C1 segment of cervical spinal cord (tissue), 14 donors: Measurements from ENCODE around the gene TUFT1.

ENCODE experiments used
- DNase-seq, 14 donors: peaks; one replicate each; lab custom pipeline; 2025; lab: John Stamatoyannopoulos, UW

The TUFT1 gene

DNA sequence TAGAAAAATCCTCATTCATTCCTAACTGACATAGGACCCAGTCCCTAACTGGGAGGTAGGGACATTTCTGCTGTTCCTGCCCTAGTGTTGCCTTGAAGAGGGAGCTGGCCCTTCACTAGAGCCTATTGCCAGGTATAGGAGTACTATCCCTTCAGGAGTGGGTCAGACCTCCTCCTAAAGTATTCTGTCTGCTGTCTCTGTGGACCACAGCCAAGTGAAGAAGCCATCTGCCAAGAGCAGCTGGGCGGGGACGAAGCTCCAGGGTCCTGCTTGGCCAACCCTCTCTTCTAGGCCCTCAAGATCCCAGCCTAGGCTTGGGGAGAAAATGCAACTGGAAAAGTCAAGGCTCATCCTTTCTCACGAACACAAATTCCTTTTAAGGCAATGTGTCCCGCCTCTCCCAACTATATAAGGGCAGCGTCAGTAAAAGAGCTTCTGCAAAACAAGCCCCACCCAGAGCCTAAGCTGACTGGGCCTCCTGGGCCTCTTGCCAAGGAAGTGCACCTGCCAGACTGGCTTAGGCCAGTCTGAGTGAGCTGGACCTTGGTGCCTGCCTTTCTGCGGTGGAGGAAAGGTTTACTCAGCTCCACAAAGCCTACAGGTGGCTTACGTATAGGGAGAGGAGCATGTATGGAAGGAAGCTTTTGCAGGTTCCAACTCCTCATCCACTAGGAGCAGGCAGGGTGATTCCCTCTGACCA, 638 bp upstream of the TUFT1 start:
- DNase-seq: peak in 6 of 14 donors; percentile 26 to 85 (median 42)

DNA sequence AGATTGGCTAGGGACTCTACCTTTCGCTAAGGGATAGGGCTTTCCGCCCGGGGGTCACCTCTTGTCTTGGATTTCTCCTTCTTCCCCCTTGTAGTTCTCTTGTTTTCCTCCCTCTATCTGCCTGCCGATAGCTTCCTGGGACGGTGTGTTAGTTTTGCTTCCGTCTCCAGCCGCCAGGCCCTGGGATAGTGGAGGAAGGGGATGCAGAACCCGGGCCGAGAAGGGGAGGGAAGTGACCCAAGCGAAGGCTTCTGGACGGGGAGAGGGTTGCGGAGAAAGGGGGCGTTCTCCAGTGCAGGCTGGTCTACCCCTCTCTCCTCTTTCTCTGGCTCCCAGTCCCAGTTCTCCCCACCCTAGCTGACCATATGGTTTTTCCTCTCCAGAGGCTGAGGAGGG, 871 bp downstream of the TUFT1 start:
- DNase-seq: peak in 5 of 14 donors; percentile 11 to 41 (median 29)

DNA sequence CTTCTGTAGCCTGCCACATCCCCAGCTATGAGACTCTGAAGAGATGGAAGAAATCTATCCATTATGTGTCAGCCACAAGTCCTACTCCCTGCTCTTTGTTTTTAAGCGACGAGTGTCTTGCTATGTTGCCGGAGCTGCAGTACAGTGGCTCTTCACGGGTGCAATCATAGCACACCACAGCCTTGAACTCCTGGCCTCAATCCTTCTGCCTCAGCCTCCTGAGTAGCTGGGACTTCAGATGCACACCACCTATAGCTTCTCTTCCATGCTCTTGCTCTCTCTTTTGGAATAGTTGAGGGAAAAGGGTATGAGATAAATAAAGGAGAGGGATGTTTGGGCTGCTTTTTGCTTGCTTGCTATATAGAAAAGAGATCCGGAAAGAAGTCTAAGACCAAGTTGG, 1.6 kb downstream of the TUFT1 start:
- DNase-seq: no peak

DNA sequence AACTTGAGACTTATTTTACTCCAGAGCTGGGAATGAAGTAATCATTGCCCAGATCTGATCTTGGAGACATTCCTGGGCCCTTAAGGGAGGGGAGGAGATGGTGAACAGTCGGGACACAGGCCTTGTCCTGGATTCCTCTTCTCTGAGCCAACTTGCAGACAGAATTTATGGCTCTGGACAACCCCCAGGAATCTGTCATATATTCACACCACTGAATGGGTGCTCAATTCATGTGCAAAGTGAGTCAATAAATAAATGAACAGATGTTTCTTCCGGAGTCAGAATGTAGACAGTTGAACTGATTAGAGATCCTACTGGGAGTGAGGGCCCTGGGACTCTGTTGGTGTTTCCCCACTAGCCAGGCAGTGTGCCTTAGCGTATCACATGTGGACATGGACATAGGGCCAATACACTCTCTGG, 2.6 kb downstream of the TUFT1 start:
- no peak for DNase-seq

DNA sequence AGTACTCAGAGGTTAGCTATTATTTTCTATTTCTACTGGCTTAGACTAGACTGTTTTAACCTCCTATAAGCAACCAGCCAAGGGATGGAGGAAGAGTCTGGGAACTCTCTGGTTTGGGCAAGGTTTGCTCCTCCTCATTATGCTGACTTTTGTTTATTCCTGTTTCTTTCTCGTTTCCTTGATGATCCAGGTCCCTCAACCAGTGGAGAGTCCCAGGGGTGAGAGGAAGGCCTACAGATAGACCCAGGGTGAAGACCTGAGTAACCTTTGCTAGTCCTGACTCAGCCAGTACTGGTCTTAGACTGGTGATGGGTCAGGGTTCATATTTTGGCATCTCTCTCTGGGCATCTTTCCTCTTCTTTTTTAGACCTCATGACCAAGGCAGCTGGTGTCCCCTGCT, 5.4 kb downstream of the TUFT1 start:
- no peak for DNase-seq

DNA sequence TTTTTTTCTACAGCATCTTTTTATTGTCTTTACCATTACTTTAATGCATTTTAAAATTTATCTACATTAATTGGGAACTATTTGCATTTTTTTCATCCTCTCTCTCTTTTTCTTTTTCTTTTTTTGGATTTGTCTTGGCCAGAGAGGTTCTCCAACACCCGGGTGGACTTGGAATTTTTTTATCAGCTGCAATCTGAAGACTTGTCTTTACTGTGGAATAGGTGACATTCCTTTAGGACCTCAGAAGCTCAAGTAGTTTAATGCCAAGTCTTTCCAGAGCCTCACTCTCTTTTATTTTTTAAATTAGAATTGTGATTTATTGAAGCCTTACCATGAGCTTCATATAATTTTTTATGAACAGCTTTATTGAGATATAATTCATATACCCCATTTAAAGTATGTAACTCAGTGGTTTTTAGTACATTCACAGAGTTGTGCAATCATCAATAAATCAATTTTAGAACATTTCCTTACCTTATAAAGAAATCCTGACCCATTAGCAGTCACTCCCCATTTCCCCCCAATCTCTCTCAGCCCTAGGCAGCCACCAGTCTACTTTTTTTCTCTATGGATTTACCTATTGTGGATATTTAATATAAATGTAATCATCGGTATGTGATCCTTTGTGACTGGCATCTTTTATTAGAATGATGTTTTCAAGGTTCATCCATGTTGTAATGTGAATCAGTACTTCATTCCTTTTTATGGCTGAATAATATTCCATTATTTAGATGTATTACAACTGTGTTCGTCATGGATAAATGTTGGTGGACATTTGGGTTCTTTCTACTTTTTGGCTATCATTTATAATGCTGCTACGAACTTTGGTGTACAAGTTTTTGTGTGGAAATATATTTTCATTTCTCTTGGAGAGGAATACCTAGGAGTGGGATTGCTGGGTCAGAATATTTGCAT, 6.2 kb downstream of the TUFT1 start:
- no peak for DNase-seq

DNA sequence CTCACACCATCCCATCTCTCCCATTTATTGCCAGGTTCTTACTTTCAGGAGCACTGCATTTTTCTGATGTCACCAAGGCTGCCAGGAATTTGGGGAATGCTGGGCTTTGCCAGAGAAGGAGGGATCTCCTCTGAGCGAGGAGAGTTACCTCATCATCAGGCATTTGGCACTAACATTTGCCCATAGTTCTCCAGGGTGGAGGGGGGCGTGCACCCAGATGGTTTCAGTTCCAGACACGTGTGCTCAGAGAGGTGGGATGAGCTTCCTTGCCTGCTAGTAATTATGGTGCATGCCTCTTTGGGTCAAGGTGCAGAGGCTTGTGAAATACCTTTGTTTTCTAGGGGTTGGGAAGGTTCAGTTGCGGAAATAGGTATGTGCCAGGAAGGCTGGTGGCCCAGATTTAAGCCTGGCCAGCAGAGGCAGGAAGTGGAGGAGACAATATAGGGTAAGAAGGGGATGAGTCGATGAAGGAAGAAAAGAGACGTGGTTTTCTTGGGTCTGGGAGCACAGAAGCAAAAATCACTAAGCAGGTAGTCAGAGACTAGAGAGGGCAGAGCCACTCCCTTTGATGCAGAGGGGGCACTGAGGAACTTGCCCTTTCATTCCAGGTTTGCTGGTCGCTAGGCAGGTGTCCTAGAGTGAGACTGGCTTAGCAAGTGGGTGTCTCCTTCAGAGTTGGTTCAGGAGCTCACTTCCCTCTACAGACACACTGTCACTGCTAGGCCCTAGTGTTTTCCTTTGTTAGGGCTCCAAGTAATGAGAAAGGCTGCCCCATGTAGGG, 7.2 kb downstream of the TUFT1 start:
- no peak for DNase-seq

DNA sequence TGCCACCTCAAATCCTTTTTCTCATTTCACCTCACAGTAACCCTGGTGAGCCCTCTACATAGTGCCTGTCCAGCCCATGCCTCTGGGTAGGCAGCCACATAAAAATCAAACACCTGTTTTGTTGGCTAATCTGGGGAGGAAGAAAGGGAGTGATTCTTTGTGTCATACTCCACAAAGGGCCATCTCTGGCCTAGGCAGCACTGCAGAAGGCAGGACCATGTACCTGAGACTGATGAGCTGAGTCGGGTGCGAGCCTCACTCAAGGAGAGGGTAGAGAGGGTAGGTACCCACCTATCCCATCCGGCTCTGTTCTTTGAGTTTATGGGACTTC, 7.8 kb downstream of the TUFT1 start:
- no peak for DNase-seq

DNA sequence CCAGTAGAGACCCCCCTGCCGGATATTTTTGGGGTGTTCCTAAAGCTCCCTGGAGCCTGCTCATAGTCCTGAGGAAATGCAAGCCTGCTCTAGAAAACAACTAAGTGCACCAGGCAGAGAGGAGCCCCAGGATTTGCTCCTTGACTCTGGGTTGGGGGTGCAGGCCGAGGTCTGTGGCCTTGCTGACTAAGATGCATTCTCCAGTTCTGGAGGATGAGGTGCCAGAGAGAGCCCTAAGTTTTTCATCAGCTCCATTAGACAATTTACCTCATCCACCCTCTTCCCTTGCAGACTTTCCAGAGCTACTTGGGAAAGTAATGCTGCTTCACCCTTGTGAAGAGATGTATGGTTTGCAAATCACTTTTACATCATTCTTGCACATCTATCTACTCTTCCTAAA, 9.1 kb downstream of the TUFT1 start:
- no peak for DNase-seq

DNA sequence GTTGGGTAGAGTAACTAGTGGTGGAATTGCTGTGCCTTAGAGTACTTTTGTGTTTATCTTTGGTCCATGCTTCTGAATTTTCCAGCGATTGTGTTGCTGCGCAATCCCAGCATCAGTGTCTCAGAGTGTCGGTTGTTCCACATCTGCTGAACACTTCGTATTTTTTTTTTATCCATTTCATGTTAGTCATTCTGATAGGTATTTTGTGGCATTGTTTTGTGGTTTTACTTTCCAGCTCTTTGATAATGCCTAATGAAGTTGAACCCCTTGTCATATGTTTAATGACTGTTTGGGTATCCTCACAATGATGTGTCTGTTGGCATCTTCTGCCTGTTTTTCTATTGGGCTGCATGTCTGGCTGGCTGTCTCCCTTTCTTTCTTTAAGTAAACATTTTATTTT, 13.6 kb downstream of the TUFT1 start:
- DNase-seq: no peak

DNA sequence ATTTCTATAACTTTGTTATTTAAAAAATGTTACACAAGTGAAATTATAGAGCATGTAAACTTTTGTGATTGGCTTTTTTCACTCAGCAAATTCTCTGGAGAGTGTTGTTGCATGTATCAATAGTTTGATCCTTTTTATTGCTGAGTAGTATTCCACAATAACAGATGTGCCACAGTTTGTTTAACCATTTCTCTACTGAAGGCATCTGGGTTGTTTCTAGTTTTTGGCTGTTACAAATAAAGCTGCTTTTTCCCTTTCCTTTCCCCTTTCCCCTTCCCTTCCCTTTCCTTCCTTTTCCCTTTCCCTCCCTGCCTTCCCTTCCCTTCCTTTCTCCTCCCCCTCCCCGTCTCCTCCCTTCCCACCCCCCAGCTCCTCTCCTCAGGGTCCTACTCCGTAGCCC, 15.9 kb downstream of the TUFT1 start:
- no peak for DNase-seq

DNA sequence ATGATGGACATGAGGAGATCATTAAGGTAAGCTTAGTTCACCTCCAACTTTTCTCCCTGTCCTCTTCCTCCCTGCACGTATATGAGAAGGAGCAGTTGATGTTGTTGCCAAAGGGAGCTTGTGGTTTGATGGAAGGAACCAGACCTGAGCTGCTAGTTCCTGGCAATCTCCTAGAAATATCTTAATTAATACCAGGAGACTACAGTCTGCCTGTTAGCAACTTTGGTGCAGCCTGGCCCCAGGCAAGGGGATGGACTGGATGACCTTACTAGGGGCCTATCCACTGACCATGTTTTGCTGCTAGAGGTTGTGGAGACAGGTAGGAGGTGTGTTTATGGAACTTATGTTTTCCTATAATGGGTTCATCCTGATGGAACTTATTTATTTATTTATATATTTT, 22.6 kb downstream of the TUFT1 start:
- no peak for DNase-seq

DNA sequence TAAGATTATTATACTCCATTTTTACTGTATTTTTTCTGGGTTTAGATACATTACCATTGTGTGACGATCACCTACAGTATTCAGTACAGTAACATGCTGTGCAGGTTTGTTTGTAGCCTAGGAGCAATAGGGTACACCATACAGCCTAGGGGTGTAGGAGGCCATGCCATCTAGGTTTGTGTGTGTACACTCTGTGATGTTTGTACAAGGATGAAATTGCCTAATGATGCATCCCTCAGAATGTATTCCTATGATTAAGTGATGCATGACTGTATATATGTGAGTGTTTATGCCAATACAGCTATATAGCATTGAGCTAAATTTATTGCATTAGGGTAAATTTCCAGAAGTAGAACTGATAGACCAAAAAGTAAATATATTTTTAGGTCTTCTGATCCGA, 23.3 kb downstream of the TUFT1 start:
- no peak for DNase-seq

DNA sequence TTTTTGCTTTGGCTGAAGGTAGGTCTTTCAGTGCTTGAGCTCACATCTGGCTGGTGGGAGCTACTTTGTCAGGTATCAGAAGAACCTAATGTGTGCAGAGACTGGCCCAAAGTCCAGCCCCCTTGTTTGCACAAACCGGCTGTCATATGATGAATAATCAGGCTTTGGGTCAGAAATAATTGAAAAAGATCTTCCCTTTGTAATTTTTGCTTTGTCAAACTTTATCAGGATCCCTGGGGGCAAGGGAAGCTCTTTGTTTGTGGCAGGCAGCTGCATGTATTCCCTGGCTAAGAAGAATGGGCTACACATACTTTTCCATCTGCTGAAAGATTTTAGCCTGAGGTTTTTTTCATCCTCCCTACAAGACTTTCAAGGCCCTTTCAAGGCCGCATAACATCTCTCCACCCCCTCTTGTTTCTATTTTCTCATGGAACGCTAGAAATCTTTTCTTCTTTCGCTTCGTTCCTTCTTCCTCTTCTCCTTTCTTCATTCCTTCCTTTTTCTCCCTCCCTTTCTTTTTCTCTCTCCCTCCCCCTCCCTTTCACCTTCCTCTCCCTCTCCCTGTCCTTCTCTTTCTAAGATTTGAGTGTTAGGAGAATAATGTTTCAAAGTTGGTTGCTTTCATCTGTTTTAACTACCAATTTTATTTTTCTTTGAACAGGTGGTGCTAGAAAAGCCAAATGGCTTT, 25.5 kb downstream of the TUFT1 start:
- no peak for DNase-seq

DNA sequence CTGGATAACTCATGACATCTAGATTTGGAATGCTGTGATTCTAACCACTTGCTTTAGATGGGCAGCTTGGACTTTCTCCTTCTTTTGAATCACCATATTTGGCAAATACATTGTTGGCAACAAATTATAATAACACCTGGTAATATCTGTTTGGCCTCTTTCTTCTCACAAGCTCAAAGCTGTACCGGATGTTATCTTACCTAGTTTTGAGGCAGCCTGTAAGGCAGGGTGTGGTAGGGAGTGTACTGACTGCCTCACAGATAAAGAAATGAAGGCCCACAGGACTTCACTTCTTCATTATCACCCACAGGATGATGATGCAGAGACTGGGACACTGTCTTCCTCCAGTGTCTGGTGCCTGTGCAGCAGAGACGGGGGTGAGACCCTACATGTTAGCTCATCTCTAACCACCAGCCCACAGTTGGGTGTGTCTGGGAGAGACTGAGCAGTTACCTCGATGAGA, 28.5 kb downstream of the TUFT1 start:
- peak in 1 of 14 donors; percentile 25 for DNase-seq

DNA sequence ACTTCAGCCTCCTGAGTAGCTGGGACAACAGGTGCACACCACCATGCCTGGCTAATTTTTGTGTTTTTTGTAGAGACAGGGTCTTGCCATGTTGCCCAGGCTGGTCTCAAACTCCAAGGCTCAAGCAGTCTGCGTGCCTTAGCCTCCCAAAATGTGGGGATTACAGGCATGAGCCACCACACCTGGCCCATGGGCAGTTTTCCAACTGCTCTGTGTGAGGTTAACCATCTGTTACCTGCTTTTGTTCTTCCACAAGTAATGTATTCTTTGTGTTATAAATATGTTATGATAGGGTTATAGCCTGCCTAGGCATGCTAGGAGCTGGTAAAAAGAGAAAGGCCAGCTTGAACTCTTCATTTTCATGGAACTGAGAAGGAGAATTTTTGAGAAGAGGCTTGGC, 30.7 kb downstream of the TUFT1 start:
- peak in 1 of 14 donors; percentile 47 for DNase-seq

DNA sequence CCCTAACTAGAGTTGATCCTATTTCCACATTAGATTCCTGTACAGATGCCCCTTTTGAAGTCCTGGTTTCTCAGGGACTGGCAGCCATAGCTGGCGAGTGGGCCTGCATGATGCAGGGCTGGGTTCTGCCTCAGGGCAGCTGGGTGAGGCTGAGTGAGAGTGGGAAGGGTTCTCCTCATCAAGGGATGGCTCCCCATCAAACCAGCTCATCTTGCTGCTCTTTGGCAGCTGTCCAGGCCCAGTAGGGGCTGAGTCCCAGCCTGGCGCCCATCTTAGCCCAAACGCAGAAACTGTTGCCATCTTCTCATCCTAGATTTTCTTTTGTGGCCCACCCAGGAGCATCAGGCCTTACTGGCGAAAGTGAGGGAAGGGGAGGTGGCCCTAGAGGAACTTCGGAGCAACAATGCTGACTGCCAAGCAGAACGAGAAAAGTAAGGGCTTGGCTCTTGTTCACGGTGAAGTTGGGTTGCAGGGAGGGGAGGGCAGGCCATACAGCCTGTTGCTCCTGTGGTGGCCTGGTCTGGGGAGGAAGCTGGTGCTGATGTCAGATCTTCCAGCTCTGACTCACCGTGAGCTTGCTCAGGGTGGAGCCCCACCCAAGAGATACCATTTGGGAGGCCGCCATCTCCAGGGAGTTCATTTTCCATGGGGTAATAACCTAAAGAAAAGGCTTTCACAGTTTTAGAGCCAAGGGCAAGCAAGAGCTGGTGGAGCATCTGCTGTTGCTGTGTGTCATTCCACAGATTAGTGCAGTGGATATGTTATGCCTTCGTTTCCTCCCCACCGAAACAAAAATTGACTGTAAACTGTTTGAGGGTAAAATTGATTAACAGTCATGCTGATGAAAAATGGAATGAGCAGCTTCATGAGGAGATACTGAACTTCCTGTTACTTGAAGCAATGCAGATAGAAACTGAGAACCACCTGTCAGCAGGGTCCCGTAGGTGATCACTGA, 34.7 kb downstream of the TUFT1 start:
- no peak for DNase-seq

DNA sequence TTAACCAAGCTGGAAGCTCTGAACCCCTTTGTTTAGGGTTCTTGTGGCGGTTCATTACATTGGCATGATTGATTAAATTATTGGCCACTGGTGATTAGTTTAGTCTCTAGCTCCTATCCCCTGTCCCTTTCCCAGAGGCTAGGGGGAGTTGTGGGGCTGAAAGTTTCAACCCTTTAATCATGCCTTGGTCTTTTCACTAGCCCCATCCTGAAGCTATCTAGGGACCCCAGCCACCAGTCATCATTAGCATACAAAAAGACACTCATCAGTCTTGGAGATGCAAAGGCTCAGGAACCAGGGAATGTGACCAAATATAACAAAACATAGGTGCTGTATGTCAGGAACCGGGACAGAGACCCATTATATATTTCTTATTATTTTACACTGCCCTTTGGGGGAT, 37.1 kb downstream of the TUFT1 start:
- DNase-seq: no peak

DNA sequence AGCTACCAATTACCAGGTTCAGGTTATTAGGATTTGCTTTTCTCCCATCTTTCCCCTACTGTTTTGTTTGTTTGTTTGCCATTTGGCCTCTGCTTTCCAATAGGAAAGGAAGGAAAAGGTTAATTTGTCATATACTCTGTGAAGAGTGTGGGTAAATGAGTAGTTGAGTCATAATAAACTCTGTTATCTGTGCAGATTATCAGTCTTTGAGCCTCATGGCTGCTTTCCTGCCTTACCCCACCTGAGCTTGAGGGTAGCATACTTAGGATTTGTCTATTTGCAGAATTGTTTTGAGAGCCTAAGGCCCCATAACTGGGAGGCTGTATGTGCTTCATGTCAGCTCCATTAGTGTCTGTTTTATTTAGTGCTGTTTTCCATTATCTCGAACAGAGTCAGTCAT, 38.8 kb downstream of the TUFT1 start:
- DNase-seq: no peak

DNA sequence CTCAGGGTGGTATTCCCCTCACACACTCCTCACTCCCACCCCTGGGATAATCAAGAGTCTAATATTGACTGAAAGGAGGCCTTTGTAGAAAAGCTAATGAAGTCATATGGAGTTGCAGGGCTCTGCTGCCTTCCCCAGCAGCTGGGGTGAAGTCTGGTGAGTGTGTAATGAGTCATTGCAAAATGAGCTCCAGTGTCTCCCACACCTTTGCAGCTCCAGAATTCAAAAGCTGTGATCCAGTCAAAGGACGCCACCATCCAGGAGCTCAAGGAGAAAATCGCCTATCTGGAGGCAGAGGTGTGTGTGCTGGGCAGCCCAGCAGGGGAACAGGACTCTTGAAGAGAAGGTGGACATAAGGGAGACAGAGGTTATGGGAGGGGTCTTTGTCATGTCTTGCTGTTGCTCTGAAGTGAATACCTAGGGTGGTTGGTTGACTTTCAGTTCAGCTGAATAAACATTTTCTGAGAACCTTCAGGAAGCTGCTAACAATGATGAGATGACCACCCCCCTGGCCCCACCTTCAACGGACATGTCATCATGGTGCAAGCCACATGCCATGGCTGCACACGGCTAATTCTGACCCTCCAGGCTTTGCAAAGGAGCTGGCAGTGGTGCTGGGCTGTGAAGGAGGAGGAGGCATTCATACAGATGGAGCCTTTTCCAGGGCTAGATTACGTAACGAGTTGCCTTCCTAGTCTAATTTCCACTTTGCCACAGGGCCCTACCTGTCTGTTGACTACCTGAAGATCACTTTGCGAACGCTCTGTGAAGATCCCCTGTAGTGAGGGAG, 39.5 kb downstream of the TUFT1 start:
- DNase-seq: no peak
